ENCODE results near the gene ABHD15.
A peak's percentile ranks its signal among the peaks of the same experiment; 100 is the strongest.

- peak; percentile 89 for TF ChIP-seq POLR2AphosphoS5 (IDR thresholded peaks at IDR 0.05)
- TF ChIP-seq CTCF (IDR thresholded peaks at IDR 0.05; ENCODE audit: poor library complexity, severe bottlenecking): peak; percentile 26
- no peak for TF ChIP-seq MXI1 (conservative IDR thresholded peaks at IDR 0.05; ENCODE audit: poor library complexity, severe bottlenecking)
Observed at GRCh38 chr17:29565643-29566472, 979 bp downstream of the ABHD15 start.
